Hepatocyte (in vitro differentiated cells): ENCODE data around the gene MEPE. TPM values are rescaled to one million over a fixed set of nuclear protein-coding genes. Genes with fewer than 3 reads are reported as not detected.
"Not testable (repeated sequence)": the region's sequence is repeated elsewhere in the genome, so short reads cannot be mapped to it uniquely, and the experiment has no call there.

Experiments used
- DNase-seq: peaks from one replicate; pipeline ENCODE4 v3.0.0-alpha.2; 2016; ENCODE audit warnings: low spot score
- H2AFZ ChIP-seq: fragments of 200-600 bp; sonication (generic); 2 replicates; pipeline ENCODE4 v1.6.0; 2016; ENCODE audit warnings: antibody characterized with exemption, mild to moderate bottlenecking
- H3K27ac ChIP-seq: fragments of 200-600 bp; sonication (generic); 2 replicates; pipeline ENCODE4 v1.5.1; 2016; ENCODE audit warnings: mild to moderate bottlenecking
- H3K27me3 ChIP-seq: fragments of 200-600 bp; sonication (generic); 2 replicates; pipeline ENCODE4 v1.6.1; 2016
- H3K36me3 ChIP-seq: fragments of 200-600 bp; sonication (generic); replicated peaks from 2 replicates; pipeline ENCODE4 v1.5.1; 2016; ENCODE audit warnings: low read depth; ENCODE audit not compliant: insufficient read depth
- H3K4me1 ChIP-seq: fragments of 200-600 bp; sonication (generic); 2 replicates; pipeline ENCODE4 v1.5.1; 2016; ENCODE audit warnings: mild to moderate bottlenecking, moderate library complexity; ENCODE audit not compliant: insufficient read depth
- H3K4me2 ChIP-seq: fragments of 200-600 bp; sonication (generic); 2 replicates; pipeline ENCODE4 v1.6.0; 2016
- H3K4me3 ChIP-seq: fragments of 200-600 bp; sonication (generic); 2 replicates; pipeline ENCODE4 v1.5.1; 2016; ENCODE audit warnings: mild to moderate bottlenecking
- H3K79me2 ChIP-seq: fragments of 200-600 bp; sonication (generic); 2 replicates; pipeline ENCODE4 v1.6.0; 2017; ENCODE audit warnings: mild to moderate bottlenecking
- H3K9me2 ChIP-seq: fragments of 200-600 bp; sonication (generic); replicated peaks from 2 replicates; pipeline ENCODE4 v1.6.0; 2017; ENCODE audit warnings: mild to moderate bottlenecking; ENCODE audit not compliant: insufficient read depth
- H3K9me3 ChIP-seq: fragments of 200-600 bp; sonication (generic); 2 replicates; pipeline ENCODE4 v1.5.1; 2016; ENCODE audit warnings: low read depth, mild to moderate bottlenecking
- H4K20me1 ChIP-seq: fragments of 200-600 bp; sonication (generic); 2 replicates; pipeline ENCODE4 v1.6.0; 2016; ENCODE audit warnings: mild to moderate bottlenecking; ENCODE audit not compliant: insufficient read depth, poor library complexity, severe bottlenecking
- EZH2 ChIP-seq: fragments of 200-600 bp; sonication (generic); IDR thresholded peaks from 2 replicates; pipeline ENCODE4 v1.6.1; 2016; ENCODE audit warnings: antibody characterized with exemption, mild to moderate bottlenecking, borderline replicate concordance
- EZH2phosphoT487 ChIP-seq: fragments of 200-600 bp; sonication (generic); IDR thresholded peaks from one replicate; pipeline ENCODE4 v1.6.1; 2018; ENCODE audit warnings: antibody characterized with exemption, mild to moderate bottlenecking, low read depth, moderate library complexity; ENCODE audit not compliant: unreplicated experiment, severe bottlenecking
- WGBS: methylation state at CpG from one replicate; pipeline ENCODE4 v1.1.6; 2016; ENCODE audit warnings: low lambda C conversion rate; ENCODE audit errors: missing lambda C conversion rate; 5-methylcytosine and 5-hydroxymethylcytosine counted together
- polyA plus RNA-seq: library from polyadenylated mRNA; unstranded; fragments of >200 nt; fragmentation: Nextera tagmentation; extraction: Ambion mirVana; gene quantifications from 2 replicates; pipeline ENCODE4 v1.2.1, GENCODE V29; 2016
- total RNA-seq: library from RNA; depleted of rRNA; stranded (reverse); fragments of >200 nt; gene quantifications from 2 replicates; pipeline ENCODE4 v1.2.3, GENCODE V29; 2014
- TF ChIP-seq, protein P1 (sequence below): fragments of 200-600 bp; sonication (generic); IDR thresholded peaks from 2 replicates; pipeline ENCODE4 v1.5.1; 2016; ENCODE audit warnings: antibody characterized with exemption, mild to moderate bottlenecking; ENCODE audit not compliant: poor library complexity

The MEPE gene
- total and polyA plus RNA-seq, 2 experiments from 2014 or later, result 0.07 TPM; not detected in 1

DNA sequence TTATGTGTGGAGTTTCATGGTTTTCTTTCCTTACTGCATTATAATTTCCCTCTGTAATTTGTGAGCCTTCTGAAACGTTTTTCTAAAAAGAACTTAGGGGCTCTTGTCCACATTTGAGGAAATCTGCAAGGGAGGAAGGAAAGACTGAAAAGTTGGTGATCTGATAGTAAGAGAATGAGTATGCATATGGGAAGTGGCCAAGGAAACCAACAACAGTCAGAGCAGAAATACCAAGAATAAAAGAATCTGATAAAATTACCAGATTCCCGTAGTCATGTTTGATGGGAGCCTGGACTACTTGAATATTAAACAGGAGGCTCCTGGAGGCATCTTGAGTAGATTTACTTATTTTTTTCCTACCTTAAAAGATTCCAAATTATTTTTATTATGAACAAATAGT lies 50.1 kb downstream of the MEPE start:
- no peaks in the 10 kb centered on the region for H3K27me3 ChIP-seq
- whole genome bisulfite sequencing, result 78% methylated on average over 2 of the region's 2 CpGs

DNA sequence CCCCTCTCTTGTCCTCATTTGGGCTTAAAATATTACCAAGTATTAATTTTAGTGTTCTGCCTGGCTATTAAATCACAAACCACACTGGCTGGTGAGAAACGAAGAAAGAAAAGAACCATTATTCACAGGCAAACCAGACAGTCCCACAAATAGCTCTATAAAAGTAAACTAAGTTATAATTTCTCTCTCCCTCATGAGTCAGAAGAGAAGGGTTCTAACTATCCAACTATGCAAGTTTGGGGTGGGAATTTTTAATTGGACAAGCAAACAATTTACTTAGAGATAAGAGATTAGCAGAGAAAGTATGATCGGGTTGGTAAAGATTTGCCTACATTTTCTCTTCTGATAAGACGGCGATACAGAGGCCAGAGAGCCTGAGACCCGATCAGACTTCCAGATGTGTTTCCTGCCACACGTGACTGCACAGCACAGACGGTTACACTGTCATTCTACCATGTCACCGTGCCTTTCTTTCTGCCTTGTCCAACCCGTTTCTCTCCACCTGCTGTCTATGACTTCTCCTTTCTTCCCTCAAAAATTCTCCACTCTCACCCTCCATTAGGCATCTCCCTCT lies 52.3 kb downstream of the MEPE start:
- H3K4me1 ChIP-seq, result peaks cover 8% of the 10 kb centered on the region
- no peak overlapping the region for H3K27ac ChIP-seq
- H3K9me3 ChIP-seq, result no peaks in the 10 kb centered on the region
- H4K20me1 ChIP-seq, result no peaks in the 10 kb centered on the region
- H3K4me2 ChIP-seq, result peak overlapping the region; percentile 59
- no peak overlapping the region for H3K4me3 ChIP-seq
- H3K36me3 ChIP-seq, result no peaks in the 10 kb centered on the region
- H3K9me2 ChIP-seq, result no peaks in the 10 kb centered on the region
- TF ChIP-seq EZH2phosphoT487, result no peak
- TF ChIP-seq, protein P1, sequence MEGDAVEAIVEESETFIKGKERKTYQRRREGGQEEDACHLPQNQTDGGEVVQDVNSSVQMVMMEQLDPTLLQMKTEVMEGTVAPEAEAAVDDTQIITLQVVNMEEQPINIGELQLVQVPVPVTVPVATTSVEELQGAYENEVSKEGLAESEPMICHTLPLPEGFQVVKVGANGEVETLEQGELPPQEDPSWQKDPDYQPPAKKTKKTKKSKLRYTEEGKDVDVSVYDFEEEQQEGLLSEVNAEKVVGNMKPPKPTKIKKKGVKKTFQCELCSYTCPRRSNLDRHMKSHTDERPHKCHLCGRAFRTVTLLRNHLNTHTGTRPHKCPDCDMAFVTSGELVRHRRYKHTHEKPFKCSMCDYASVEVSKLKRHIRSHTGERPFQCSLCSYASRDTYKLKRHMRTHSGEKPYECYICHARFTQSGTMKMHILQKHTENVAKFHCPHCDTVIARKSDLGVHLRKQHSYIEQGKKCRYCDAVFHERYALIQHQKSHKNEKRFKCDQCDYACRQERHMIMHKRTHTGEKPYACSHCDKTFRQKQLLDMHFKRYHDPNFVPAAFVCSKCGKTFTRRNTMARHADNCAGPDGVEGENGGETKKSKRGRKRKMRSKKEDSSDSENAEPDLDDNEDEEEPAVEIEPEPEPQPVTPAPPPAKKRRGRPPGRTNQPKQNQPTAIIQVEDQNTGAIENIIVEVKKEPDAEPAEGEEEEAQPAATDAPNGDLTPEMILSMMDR, result no peak
- TF ChIP-seq EZH2, result no peak
- no peak for DNase-seq
- WGBS, result 38% methylated on average over 9 of the region's 9 CpGs
- H3K27me3 ChIP-seq, result no peaks in the 10 kb centered on the region
- H2AFZ ChIP-seq, result peak overlapping the region; percentile 7
- H3K79me2 ChIP-seq, result no peaks in the 10 kb centered on the region

More for the DNA sequence above, 50.1 kb downstream of the MEPE start:
- TF ChIP-seq, protein P1, result no peak
- no peak for TF ChIP-seq EZH2phosphoT487
- TF ChIP-seq EZH2, result no peak
- H3K9me3 ChIP-seq, result no peaks in the 10 kb centered on the region
- H3K36me3 ChIP-seq, result no peaks in the 10 kb centered on the region
- no peak overlapping the region for H2AFZ ChIP-seq
- H3K79me2 ChIP-seq, result no peaks in the 10 kb centered on the region
- no peak overlapping the region for H3K27ac ChIP-seq
- peaks cover 8% of the 10 kb centered on the region for H3K4me1 ChIP-seq
- no peak for DNase-seq
- no peak overlapping the region for H3K4me3 ChIP-seq
- H3K4me2 ChIP-seq, result no peak overlapping the region
- no peaks in the 10 kb centered on the region for H3K9me2 ChIP-seq
- no peaks in the 10 kb centered on the region for H4K20me1 ChIP-seq

DNA sequence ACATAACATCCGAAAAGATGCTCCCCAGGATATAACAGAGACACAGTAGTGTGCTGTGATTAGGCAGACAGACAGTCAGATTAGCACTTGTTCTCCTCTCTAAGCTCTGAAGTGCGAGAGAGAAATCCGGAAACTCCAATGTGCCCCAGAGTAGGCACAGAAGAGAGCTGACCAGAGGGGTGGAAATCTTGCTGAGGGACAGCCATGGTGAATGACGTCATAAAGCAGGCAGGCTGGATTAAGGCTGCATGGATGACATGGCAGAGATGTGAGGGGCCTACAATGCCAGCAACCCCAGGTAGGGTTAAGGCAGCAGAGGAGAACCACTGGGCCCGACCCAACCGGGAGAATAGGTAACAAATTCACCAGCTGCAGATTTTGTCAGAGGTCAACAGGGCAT lies 53.3 kb downstream of the MEPE start:
- TF ChIP-seq, protein P1, result no peak
- TF ChIP-seq EZH2 (no peak), EZH2phosphoT487 (no peak)
- no peaks in the 10 kb centered on the region for H3K9me3 ChIP-seq
- H3K9me2 ChIP-seq, result no peaks in the 10 kb centered on the region
- H3K36me3 ChIP-seq, result no peaks in the 10 kb centered on the region
- H3K27ac ChIP-seq, result no peak overlapping the region
- no peak overlapping the region for H3K4me3 ChIP-seq
- H3K4me1 ChIP-seq, result peaks cover 8% of the 10 kb centered on the region
- DNase-seq, result no peak
- 69% methylated on average over 6 of the region's 6 CpGs for WGBS
- H4K20me1 ChIP-seq, result no peaks in the 10 kb centered on the region
- no peak overlapping the region for H3K4me2 ChIP-seq
- H3K27me3 ChIP-seq, result no peaks in the 10 kb centered on the region
- H3K79me2 ChIP-seq, result no peaks in the 10 kb centered on the region
- H2AFZ ChIP-seq, result no peak overlapping the region

DNA sequence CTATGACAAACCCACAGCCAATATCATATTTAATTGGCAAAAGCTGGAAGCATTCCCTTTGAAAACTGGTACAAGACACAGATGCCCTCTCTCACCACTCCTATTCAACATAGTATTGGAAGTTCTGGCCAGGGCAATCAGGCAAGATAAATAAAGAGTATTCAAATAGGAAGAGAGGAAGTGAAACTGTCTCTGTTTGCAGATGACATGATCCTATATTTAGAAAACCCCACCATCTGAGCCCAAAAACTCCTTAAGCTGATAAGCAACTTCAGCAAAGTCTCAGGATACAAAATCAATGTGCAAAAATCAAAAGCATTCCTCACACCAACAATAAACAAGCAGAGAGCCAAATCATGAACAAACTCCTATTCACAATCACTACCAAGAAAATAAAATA lies 58.0 kb downstream of the MEPE start:
- H3K27me3 ChIP-seq, H3K4me2 ChIP-seq, H3K36me3 ChIP-seq, H3K9me2 ChIP-seq, H3K9me3 ChIP-seq, H3K27ac ChIP-seq, H4K20me1 ChIP-seq, H3K79me2 ChIP-seq, H3K4me1 ChIP-seq, H2AFZ ChIP-seq, H3K4me3 ChIP-seq, DNase-seq: not testable (repeated sequence)
